NCI-H2196 (cell line): Measurements from ENCODE around the gene GAB4.

ENCODE experiments used
- DNase-seq: peaks from one replicate; lab custom pipeline; 2025; ENCODE audit not compliant: unreplicated experiment; lab: John Stamatoyannopoulos, UW

GAB4 gene

GRCh38 chr22:16988257-16988656 is 19.8 kb downstream of the GAB4 start:
- no peak for DNase-seq

GRCh38 chr22:16987822-16988221 is 20.2 kb downstream of the GAB4 start:
- DNase-seq = no peak

GRCh38 chr22:16975155-16975885 is 32.7 kb downstream of the GAB4 start:
- DNase-seq = no peak

- DNase-seq = peak; percentile 25
Observed at GRCh38 chr22:16974298-16975084, 33.5 kb downstream of the GAB4 start.

- DNase-seq = no peak
Observed at GRCh38 chr22:16973591-16974297, 34.3 kb downstream of the GAB4 start.

- DNase-seq = no peak
Observed at GRCh38 chr22:16972311-16972710, 35.7 kb downstream of the GAB4 start.

- DNase-seq = no peak
Observed at GRCh38 chr22:16970446-16970845, 37.6 kb downstream of the GAB4 start.

- no peak for DNase-seq
Observed at GRCh38 chr22:16969508-16970327, 38.3 kb downstream of the GAB4 start.

GRCh38 chr22:16968218-16968595 is 39.8 kb downstream of the GAB4 start:
- DNase-seq = no peak

- no peak for DNase-seq
Observed at GRCh38 chr22:16967453-16968217, 40.4 kb downstream of the GAB4 start.

GRCh38 chr22:16966251-16966650 is 41.8 kb downstream of the GAB4 start:
- no peak for DNase-seq

- no peak for DNase-seq
Observed at GRCh38 chr22:16965560-16965959, 42.5 kb downstream of the GAB4 start.

- no peak for DNase-seq
Observed at GRCh38 chr22:16965083-16965482, 42.9 kb downstream of the GAB4 start.

- DNase-seq = no peak
Observed at GRCh38 chr22:16964366-16964765, 43.7 kb downstream of the GAB4 start.

- no peak for DNase-seq
Observed at GRCh38 chr22:16963189-16963945, 44.7 kb downstream of the GAB4 start.

GRCh38 chr22:16962501-16962900 is 45.5 kb downstream of the GAB4 start:
- no peak for DNase-seq

GRCh38 chr22:16961477-16962186 is 46.4 kb downstream of the GAB4 start:
- no peak for DNase-seq

GRCh38 chr22:16960884-16961249 is 47.2 kb downstream of the GAB4 start:
- no peak for DNase-seq
